HEK293 (cell line): ENCODE measurements around the gene PP2D1.

Experiments used
- EGR2 ChIP-seq: fragments of 450-650 bp; formaldehyde crosslinking; IDR thresholded peaks from 2 replicates; pipeline ENCODE4 v1.5.1; 2016; ENCODE audit warnings: low read depth, missing biosample characterization, missing genetic modification characterization
- GLIS1 ChIP-seq: fragments of 450-650 bp; formaldehyde crosslinking; IDR thresholded peaks from 2 replicates; pipeline ENCODE4 v1.5.1; 2016; ENCODE audit warnings: missing biosample characterization, missing genetic modification characterization
- MZF1 ChIP-seq: fragments of 450-650 bp; formaldehyde crosslinking; IDR thresholded peaks from 2 replicates; pipeline ENCODE4 v1.5.1; 2017; ENCODE audit warnings: missing biosample characterization, missing genetic modification characterization, borderline replicate concordance
- OSR2 ChIP-seq: fragments of 450-650 bp; formaldehyde crosslinking; IDR thresholded peaks from 2 replicates; pipeline ENCODE4 v1.5.1; 2016; ENCODE audit warnings: missing biosample characterization, missing genetic modification characterization
- PRDM10 ChIP-seq: fragments of 450-650 bp; formaldehyde crosslinking; IDR thresholded peaks from 2 replicates; pipeline ENCODE4 v1.5.1; 2016; ENCODE audit warnings: missing biosample characterization, missing genetic modification characterization
- PRDM2 ChIP-seq: fragments of 450-650 bp; formaldehyde crosslinking; IDR thresholded peaks from 2 replicates; pipeline ENCODE4 v1.5.1; 2016; ENCODE audit warnings: missing biosample characterization, missing genetic modification characterization, borderline replicate concordance
- REPIN1 ChIP-seq: fragments of 450-650 bp; formaldehyde crosslinking; IDR thresholded peaks from 2 replicates; pipeline ENCODE4 v1.5.1; 2017; ENCODE audit warnings: missing biosample characterization, missing genetic modification characterization, low read depth
- TRIM28 ChIP-seq: IDR thresholded peaks from 2 replicates; pipeline ENCODE4 v1.6.1; 2011; ENCODE audit warnings: low read length, control low read depth, borderline replicate concordance
- ZBTB11 ChIP-seq: fragments of 450-650 bp; formaldehyde crosslinking; conservative IDR thresholded peaks from 2 replicates; pipeline ENCODE4 v1.5.1; 2016; ENCODE audit warnings: low read depth, missing biosample characterization, missing genetic modification characterization
- ZBTB48 ChIP-seq: fragments of 450-650 bp; formaldehyde crosslinking; IDR thresholded peaks from 2 replicates; pipeline ENCODE4 v1.5.1; 2016; ENCODE audit warnings: missing biosample characterization, missing genetic modification characterization
- ZBTB7A ChIP-seq: fragments of 450-650 bp; formaldehyde crosslinking; IDR thresholded peaks from 2 replicates; pipeline ENCODE4 v1.5.1; 2016; ENCODE audit warnings: low read depth, missing biosample characterization, missing genetic modification characterization
- ZFP69B ChIP-seq: fragments of 450-650 bp; formaldehyde crosslinking; IDR thresholded peaks from 2 replicates; pipeline ENCODE4 v1.5.1; 2016; ENCODE audit warnings: missing biosample characterization, missing genetic modification characterization
- ZNF10 ChIP-seq: fragments of 450-650 bp; formaldehyde crosslinking; IDR thresholded peaks from 2 replicates; pipeline ENCODE4 v1.5.1; 2017; ENCODE audit warnings: missing biosample characterization, missing genetic modification characterization
- ZNF366 ChIP-seq: fragments of 450-650 bp; formaldehyde crosslinking; conservative IDR thresholded peaks from 2 replicates; pipeline ENCODE4 v1.5.1; 2016; ENCODE audit warnings: missing biosample characterization, missing genetic modification characterization
- ZNF391 ChIP-seq: fragments of 450-650 bp; formaldehyde crosslinking; IDR thresholded peaks from 2 replicates; pipeline ENCODE4 v1.5.1; 2016; ENCODE audit warnings: low read depth, missing biosample characterization, missing genetic modification characterization, borderline replicate concordance
- ZNF394 ChIP-seq: fragments of 450-650 bp; formaldehyde crosslinking; IDR thresholded peaks from 2 replicates; pipeline ENCODE4 v1.5.1; 2016; ENCODE audit warnings: missing biosample characterization, missing genetic modification characterization, mild to moderate bottlenecking, moderate library complexity, borderline replicate concordance
- ZNF521 ChIP-seq: fragments of 450-650 bp; formaldehyde crosslinking; IDR thresholded peaks from 2 replicates; pipeline ENCODE4 v1.5.1; 2017; ENCODE audit warnings: missing biosample characterization, mild to moderate bottlenecking, missing genetic modification characterization
- ZNF561 ChIP-seq: fragments of 450-650 bp; IDR thresholded peaks from 2 replicates; pipeline ENCODE4 v1.5.1; 2018; ENCODE audit warnings: missing biosample characterization, missing genetic modification characterization, borderline replicate concordance
- ZNF629 ChIP-seq: fragments of 450-650 bp; formaldehyde crosslinking; IDR thresholded peaks from 2 replicates; pipeline ENCODE4 v1.5.1; 2017; ENCODE audit warnings: missing biosample characterization, missing genetic modification characterization
- ZNF692 ChIP-seq: fragments of 450-650 bp; formaldehyde crosslinking; IDR thresholded peaks from 2 replicates; pipeline ENCODE4 v1.5.1; 2016; ENCODE audit warnings: missing biosample characterization, missing genetic modification characterization
- ZSCAN30 ChIP-seq: fragments of 450-650 bp; IDR thresholded peaks from 2 replicates; pipeline ENCODE4 v1.5.1; 2018; ENCODE audit warnings: missing biosample characterization, mild to moderate bottlenecking, missing genetic modification characterization, moderate library complexity

Gene PP2D1

GRCh38 chr3:20040548-20041196 is 28.6 kb upstream of the PP2D1 start (continued):
- TF ChIP-seq ZBTB7A: peak; percentile 93; the same call in 1 of the 2 replicates
- peak; percentile 32; the same call in 1 of the 2 replicates for TF ChIP-seq ZFP69B (tag by site-specific recombination)
- no peak for TF ChIP-seq ZNF521 (tag by site-specific recombination)
- TF ChIP-seq GLIS1 (tag by site-specific recombination): peak; percentile 69
- 0 out of 2 replicates have a peak, but pooled peaks have one; percentile 53 for TF ChIP-seq ZNF561 (tag by site-specific recombination)
- TF ChIP-seq PRDM10 (tag by site-specific recombination): peak; percentile 85
- no peak; the same call in 1 of the 2 replicates for TF ChIP-seq ZNF629 (tag by site-specific recombination)
- TF ChIP-seq ZBTB48 (tag by site-specific recombination): 0 out of 2 replicates have a peak, but pooled peaks have one; percentile 36
- TF ChIP-seq REPIN1: 0 out of 2 replicates have a peak, but pooled peaks have one; percentile 9
- no peak for TF ChIP-seq PRDM2 (tag by site-specific recombination)
- TF ChIP-seq ZSCAN30 (tag by site-specific recombination): peak; percentile 76
- peak; percentile 73 for TF ChIP-seq ZNF366 (tag by site-specific recombination)
- TF ChIP-seq OSR2 (tag by site-specific recombination): peak; percentile 75
- no peak for TF ChIP-seq TRIM28
- 0 out of 2 replicates have a peak, but pooled peaks have one; percentile 25 for TF ChIP-seq ZNF391 (tag by site-specific recombination)
- peak; percentile 69 for TF ChIP-seq ZNF692 (tag by site-specific recombination)
- TF ChIP-seq ZBTB11: peak; percentile 87
- TF ChIP-seq ZNF394 (tag by site-specific recombination): peak; percentile 98
- peak; percentile 98 for TF ChIP-seq MZF1 (tag by site-specific recombination)
- peak; percentile 76 for TF ChIP-seq EGR2 (tag by site-specific recombination)
- TF ChIP-seq ZNF10 (tag by site-specific recombination): 0 out of 2 replicates have a peak, but pooled peaks have one; percentile 19
